Measurements from ENCODE around the gene LIN28B. TPM values are rescaled to one million over a fixed set of nuclear protein-coding genes. Genes with fewer than 3 reads are reported as not detected.
"Not testable (repeated sequence)": the region's sequence is repeated elsewhere in the genome, so short reads cannot be mapped to it uniquely, and the experiment has no call there.

Gene LIN28B
- total and polyA plus RNA-seq, 7 experiments from 2014 or later: not detected

DNA sequence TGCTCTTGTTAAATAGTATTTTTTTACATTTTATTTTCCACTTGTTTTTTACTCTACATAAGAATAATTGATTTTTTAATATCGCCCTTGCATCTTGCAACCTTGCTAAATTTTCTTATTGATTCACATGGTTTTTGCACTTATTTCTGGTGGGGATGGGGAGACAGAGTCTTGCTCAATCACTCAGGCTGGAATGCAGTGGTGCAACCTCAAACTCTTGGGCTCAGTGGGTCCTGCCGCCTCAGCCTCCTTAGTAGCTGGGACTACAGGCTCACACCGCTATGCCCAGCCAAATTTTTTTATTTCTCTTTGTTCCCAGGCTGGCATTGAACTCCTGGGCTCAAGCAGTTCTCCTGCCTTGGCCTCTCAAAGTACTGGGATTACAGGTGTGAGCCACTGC lies 30.3 kb downstream of the LIN28B start:
- Histone ChIP-seq H3K27me3 (ENCODE audit: control insufficient read depth in 2 of 2, insufficient read depth in 2 of 2, low read length in 2 of 2) (no peaks in the 10 kb centered on the region), H3K36me3 (ENCODE audit: control insufficient read depth in 2 of 3, insufficient read depth in 3 of 3, low read length in 3 of 3) (no peaks in the 10 kb centered on the region), H3K4me3 (ENCODE audit: low read length) (no peak overlapping the region), H3K9me3 (ENCODE audit: control insufficient read depth in 2 of 3, low read length in 3 of 3) (no peaks in the 10 kb centered on the region), H3K4me1 (ENCODE audit: control insufficient read depth in 2 of 2, insufficient read depth in 2 of 2, low read length in 2 of 2) (no peaks in the 10 kb centered on the region), H3K27ac (ENCODE audit: low read depth, low read length) (no peak overlapping the region)
- no peak overlapping the region for H3K27ac Mint-ChIP-seq
- no peak overlapping the region for H3K4me3 Mint-ChIP-seq
- H3K36me3 Mint-ChIP-seq: no peaks in the 10 kb centered on the region
- H3K9me3 Mint-ChIP-seq: peaks cover 0 to 2% (median 0%) of the 10 kb centered on the region in 11 donors
- CTCF ChIA-PET: interaction anchor here (0.6 kb wide), 1 partner anchor 31 kb away, joined by 7 read pairs; no protein-coding TSS in a partner anchor
- DNase-seq: no peak
- intact Hi-C loops (cut with micrococcal nuclease): no loop called here
- no peaks in the 10 kb centered on the region for H3K4me1 Mint-ChIP-seq
- no peak for ATAC-seq
- POLR2A ChIA-PET: no interaction called here
- H3K27me3 Mint-ChIP-seq: peaks cover 0 to 6% (median 0%) of the 10 kb centered on the region in 5 donors

DNA sequence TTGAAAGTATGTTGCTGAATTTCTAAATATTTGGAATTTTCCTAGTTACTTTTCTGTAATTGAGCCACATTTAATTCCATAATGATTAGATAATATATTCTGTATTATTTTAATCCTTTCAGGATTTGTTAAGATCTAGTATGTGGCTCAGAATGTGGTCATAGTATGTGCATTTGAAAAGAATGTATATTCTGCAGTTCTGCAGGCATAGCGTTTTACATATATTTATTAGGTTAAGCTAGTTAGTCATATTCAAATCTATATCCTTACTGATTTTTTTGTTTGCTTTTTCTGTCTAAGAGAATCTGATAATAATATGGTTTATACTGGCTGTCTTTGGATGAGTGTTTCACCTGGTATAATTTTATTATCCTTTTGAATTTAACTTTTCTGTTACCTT lies 33.2 kb downstream of the LIN28B start:
- ChIA-PET POLR2A (no interaction called here), CTCF (interaction anchor here (0.6 kb wide), 1 partner anchor 204 kb away, joined by 5 read pairs; no protein-coding TSS in a partner anchor)
- no peaks in the 10 kb centered on the region for H3K27me3 ChIP-seq (ENCODE audit: control insufficient read depth in 2 of 2, insufficient read depth in 2 of 2, low read length in 2 of 2)
- H3K27ac ChIP-seq (ENCODE audit: low read depth, low read length): no peak overlapping the region
- DNase-seq (no peak), ATAC-seq (no peak)
- intact Hi-C loops (cut with micrococcal nuclease): no loop called here
- no peaks in the 10 kb centered on the region for H3K4me1 Mint-ChIP-seq
- no peak overlapping the region for H3K4me3 Mint-ChIP-seq
- peaks cover 0 to 5% (median 0%) of the 10 kb centered on the region in 5 donors for H3K27me3 Mint-ChIP-seq
- no peaks in the 10 kb centered on the region for H3K4me1 ChIP-seq (ENCODE audit: control insufficient read depth in 2 of 2, insufficient read depth in 2 of 2, low read length in 2 of 2)
- H3K36me3 Mint-ChIP-seq: no peaks in the 10 kb centered on the region
- H3K27ac Mint-ChIP-seq: no peak overlapping the region
- no peaks in the 10 kb centered on the region for H3K36me3 ChIP-seq (ENCODE audit: control insufficient read depth in 2 of 3, insufficient read depth in 3 of 3, low read length in 3 of 3)
- no peaks in the 10 kb centered on the region for H3K9me3 ChIP-seq (ENCODE audit: control insufficient read depth in 2 of 3, low read length in 3 of 3)
- no peak overlapping the region for H3K4me3 ChIP-seq (ENCODE audit: low read length)
- H3K9me3 Mint-ChIP-seq: peaks cover 0 to 5% (median 0%) of the 10 kb centered on the region in 11 donors

DNA sequence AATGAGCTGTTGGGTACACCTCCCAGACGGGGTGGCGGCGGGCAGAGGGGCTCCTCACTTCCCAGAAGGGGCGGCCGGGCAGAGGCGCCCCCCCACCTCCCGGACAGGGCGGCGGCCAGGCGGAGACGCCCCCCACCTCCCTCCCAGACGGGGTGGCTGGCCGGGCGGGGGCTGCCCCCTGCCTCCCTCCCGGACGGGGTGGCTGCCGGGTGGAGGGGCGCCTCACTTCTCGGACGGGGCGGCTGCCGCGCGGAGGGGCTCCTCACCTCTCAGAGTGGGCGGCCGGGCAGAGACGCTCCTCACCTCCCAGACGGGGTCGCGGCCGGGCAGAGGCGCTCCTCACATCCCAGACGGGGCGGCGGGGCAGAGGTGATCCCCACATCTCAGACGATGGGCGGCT lies 34.2 kb downstream of the LIN28B start:
- H3K9me3 ChIP-seq (ENCODE audit: control insufficient read depth in 2 of 3, low read length in 3 of 3); POLR2A ChIA-PET; H3K27me3 ChIP-seq (ENCODE audit: control insufficient read depth in 2 of 2, insufficient read depth in 2 of 2, low read length in 2 of 2); H3K4me3 ChIP-seq (ENCODE audit: low read length); H3K4me1 ChIP-seq (ENCODE audit: control insufficient read depth in 2 of 2, insufficient read depth in 2 of 2, low read length in 2 of 2); H3K36me3 ChIP-seq (ENCODE audit: control insufficient read depth in 2 of 3, insufficient read depth in 3 of 3, low read length in 3 of 3); H3K27ac ChIP-seq (ENCODE audit: low read depth, low read length); ATAC-seq; intact Hi-C loops (cut with micrococcal nuclease); H3K4me1 Mint-ChIP-seq; H3K36me3 Mint-ChIP-seq; H3K27ac Mint-ChIP-seq; DNase-seq; H3K4me3 Mint-ChIP-seq; CTCF ChIA-PET; H3K27me3 Mint-ChIP-seq; H3K9me3 Mint-ChIP-seq: not testable (repeated sequence)

DNA sequence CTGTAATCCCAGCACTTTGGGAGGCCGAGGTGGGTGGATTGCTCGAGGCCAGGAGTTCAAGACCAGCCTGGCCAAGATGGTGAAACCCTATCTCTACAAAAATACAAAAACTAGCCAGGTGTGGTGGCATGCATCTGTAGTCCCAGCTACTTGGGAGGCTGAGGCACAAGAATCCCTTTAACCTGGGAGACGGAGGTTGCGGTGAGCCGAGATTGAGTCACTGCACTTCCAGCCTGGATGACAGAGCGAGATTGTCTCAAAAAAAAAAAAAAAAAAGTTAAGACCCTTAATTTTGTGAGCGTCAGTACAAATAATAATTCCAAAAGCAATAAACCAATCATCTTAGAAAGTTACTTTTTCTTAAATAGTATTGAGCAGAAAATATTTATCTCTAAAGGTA lies 36.7 kb downstream of the LIN28B start:
- H3K4me1 Mint-ChIP-seq; DNase-seq; H3K36me3 ChIP-seq (ENCODE audit: control insufficient read depth in 2 of 3, insufficient read depth in 3 of 3, low read length in 3 of 3); H3K4me3 Mint-ChIP-seq; H3K9me3 ChIP-seq (ENCODE audit: control insufficient read depth in 2 of 3, low read length in 3 of 3); POLR2A ChIA-PET; H3K27ac Mint-ChIP-seq; H3K4me1 ChIP-seq (ENCODE audit: control insufficient read depth in 2 of 2, insufficient read depth in 2 of 2, low read length in 2 of 2); ATAC-seq; H3K27me3 ChIP-seq (ENCODE audit: control insufficient read depth in 2 of 2, insufficient read depth in 2 of 2, low read length in 2 of 2); H3K36me3 Mint-ChIP-seq; H3K27me3 Mint-ChIP-seq; H3K4me3 ChIP-seq (ENCODE audit: low read length); CTCF ChIA-PET; H3K27ac ChIP-seq (ENCODE audit: low read depth, low read length); intact Hi-C loops (cut with micrococcal nuclease); H3K9me3 Mint-ChIP-seq: not testable (repeated sequence)

DNA sequence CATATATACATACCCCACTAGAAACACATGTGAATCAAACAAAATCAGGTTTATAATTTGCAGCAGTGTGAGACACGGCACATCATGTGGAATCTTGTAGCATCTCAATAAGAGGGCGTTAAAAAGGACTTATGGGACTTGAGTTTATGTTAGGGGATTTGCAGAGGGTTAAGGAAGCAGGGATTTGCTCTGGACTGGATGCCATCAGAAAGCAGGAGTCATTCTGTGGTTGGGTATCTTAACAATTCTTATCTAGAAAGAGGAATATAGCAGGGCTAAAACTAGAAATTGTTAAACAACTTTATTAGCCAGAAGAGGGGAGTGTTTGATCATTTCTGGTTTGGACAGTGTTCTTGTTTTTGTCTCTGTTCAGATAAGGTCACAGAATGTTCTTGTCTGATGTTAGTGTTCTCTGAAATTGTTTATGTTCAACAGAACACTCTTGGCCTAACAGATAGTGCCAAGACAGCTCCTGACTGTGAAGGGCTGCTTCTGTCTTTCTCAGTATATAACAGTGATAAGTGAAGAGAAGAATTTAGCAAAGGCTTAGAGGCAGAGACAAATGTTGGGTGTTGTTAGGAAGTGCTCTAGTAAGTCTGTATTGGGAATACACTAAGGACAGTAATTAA lies 39.2 kb downstream of the LIN28B start:
- intact Hi-C loops (cut with micrococcal nuclease): no loop called here
- ATAC-seq (no peak), DNase-seq (no peak)
- Histone ChIP-seq H3K27ac (ENCODE audit: low read depth, low read length) (no peak overlapping the region), H3K4me1 (ENCODE audit: control insufficient read depth in 2 of 2, insufficient read depth in 2 of 2, low read length in 2 of 2) (no peaks in the 10 kb centered on the region), H3K4me3 (ENCODE audit: low read length) (no peak overlapping the region), H3K36me3 (ENCODE audit: control insufficient read depth in 2 of 3, insufficient read depth in 3 of 3, low read length in 3 of 3) (no peaks in the 10 kb centered on the region), H3K27me3 (ENCODE audit: control insufficient read depth in 2 of 2, insufficient read depth in 2 of 2, low read length in 2 of 2) (no peaks in the 10 kb centered on the region), H3K9me3 (ENCODE audit: control insufficient read depth in 2 of 3, low read length in 3 of 3) (no peaks in the 10 kb centered on the region)
- Mint-ChIP-seq H3K27ac (no peak overlapping the region), H3K9me3 (peaks cover 0 to 5% (median 0%) of the 10 kb centered on the region in 11 donors), H3K36me3 (no peaks in the 10 kb centered on the region), H3K4me1 (no peaks in the 10 kb centered on the region), H3K4me3 (no peak overlapping the region), H3K27me3 (peaks cover 0 to 1% (median under 1%) of the 10 kb centered on the region in 5 donors)
- POLR2A ChIA-PET: no interaction called here
- CTCF ChIA-PET: interaction anchor here (0.8 kb wide), 1 partner anchor 103 kb away, joined by 4 read pairs; no protein-coding TSS in a partner anchor

DNA sequence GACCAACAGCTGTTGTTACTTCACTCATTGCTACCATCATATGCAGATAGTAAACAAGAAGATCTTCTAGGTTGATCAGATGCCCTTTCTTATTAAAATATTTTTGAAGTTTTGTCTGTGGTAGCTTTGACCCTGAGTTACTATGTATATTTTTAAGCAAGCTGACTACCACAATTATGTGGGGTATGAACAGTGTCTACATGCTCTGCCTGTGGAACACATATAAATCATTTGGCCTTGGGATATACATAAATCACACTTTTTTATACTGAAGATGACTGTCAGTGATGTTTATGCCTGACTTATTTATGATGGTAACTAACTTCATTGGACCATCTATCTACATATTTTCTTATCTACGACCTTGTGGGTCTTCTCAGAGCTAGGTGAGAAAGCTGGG lies 44.2 kb downstream of the LIN28B start:
- ChIA-PET POLR2A (no interaction called here), CTCF (interaction anchor here (0.6 kb wide), 1 partner anchor 314 kb away, joined by 3 read pairs; no protein-coding TSS in a partner anchor)
- H3K4me3 ChIP-seq (ENCODE audit: low read length): no peak overlapping the region
- no peak overlapping the region for H3K4me3 Mint-ChIP-seq
- H3K27me3 ChIP-seq (ENCODE audit: control insufficient read depth in 2 of 2, insufficient read depth in 2 of 2, low read length in 2 of 2): no peaks in the 10 kb centered on the region
- DNase-seq: no peak
- no peaks in the 10 kb centered on the region for H3K36me3 ChIP-seq (ENCODE audit: control insufficient read depth in 2 of 3, insufficient read depth in 3 of 3, low read length in 3 of 3)
- H3K27ac ChIP-seq (ENCODE audit: low read depth, low read length): no peak overlapping the region
- H3K9me3 Mint-ChIP-seq: peaks cover 0 to 2% (median 0%) of the 10 kb centered on the region in 11 donors
- H3K27me3 Mint-ChIP-seq: peaks cover 6 to 24% (median 11%) of the 10 kb centered on the region in 5 donors
- H3K9me3 ChIP-seq (ENCODE audit: control insufficient read depth in 2 of 3, low read length in 3 of 3): no peaks in the 10 kb centered on the region
- peaks cover 0 to 2% (median 0%) of the 10 kb centered on the region in 7 donors for H3K4me1 Mint-ChIP-seq
- ATAC-seq: no peak
- intact Hi-C loops (cut with micrococcal nuclease): no loop called here
- H3K4me1 ChIP-seq (ENCODE audit: control insufficient read depth in 2 of 2, insufficient read depth in 2 of 2, low read length in 2 of 2): no peaks in the 10 kb centered on the region
- H3K36me3 Mint-ChIP-seq: no peaks in the 10 kb centered on the region
- H3K27ac Mint-ChIP-seq: no peak overlapping the region

DNA sequence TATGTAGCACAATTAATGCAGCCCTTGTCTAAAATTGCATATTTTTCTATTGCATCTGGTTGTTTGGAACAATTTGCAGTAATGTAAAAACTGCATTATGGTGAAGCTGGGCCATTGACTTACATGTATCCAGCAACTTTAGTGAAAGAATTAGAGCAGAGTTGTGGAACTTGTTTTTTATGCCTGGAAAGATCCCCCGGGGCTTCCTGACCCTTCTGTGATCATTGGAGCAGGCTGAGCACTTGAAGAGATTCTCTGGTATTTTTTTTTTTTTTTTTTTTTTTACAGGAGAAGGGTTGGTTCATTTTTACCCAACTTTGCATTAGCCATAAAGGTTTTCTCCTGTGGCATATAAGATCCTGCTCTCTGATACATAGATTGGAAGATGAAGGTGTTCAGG lies 45.0 kb downstream of the LIN28B start:
- H3K27me3 Mint-ChIP-seq: peaks cover 6 to 24% (median 11%) of the 10 kb centered on the region in 5 donors
- peaks cover 0 to 2% (median 0%) of the 10 kb centered on the region in 7 donors for H3K4me1 Mint-ChIP-seq
- Histone ChIP-seq H3K4me1 (ENCODE audit: control insufficient read depth in 2 of 2, insufficient read depth in 2 of 2, low read length in 2 of 2) (no peaks in the 10 kb centered on the region), H3K36me3 (ENCODE audit: control insufficient read depth in 2 of 3, insufficient read depth in 3 of 3, low read length in 3 of 3) (no peaks in the 10 kb centered on the region), H3K27ac (ENCODE audit: low read depth, low read length) (no peak overlapping the region), H3K9me3 (ENCODE audit: control insufficient read depth in 2 of 3, low read length in 3 of 3) (no peaks in the 10 kb centered on the region), H3K4me3 (ENCODE audit: low read length) (no peak overlapping the region), H3K27me3 (ENCODE audit: control insufficient read depth in 2 of 2, insufficient read depth in 2 of 2, low read length in 2 of 2) (no peaks in the 10 kb centered on the region)
- POLR2A ChIA-PET: interaction anchor here (0.6 kb wide), 1 partner anchor 62 kb away, joined by 3 read pairs; no protein-coding TSS in a partner anchor
- intact Hi-C loops (cut with micrococcal nuclease): no loop called here
- H3K4me3 Mint-ChIP-seq: no peak overlapping the region
- H3K36me3 Mint-ChIP-seq: no peaks in the 10 kb centered on the region
- H3K9me3 Mint-ChIP-seq: peaks cover 0 to 2% (median 0%) of the 10 kb centered on the region in 11 donors
- no peak overlapping the region for H3K27ac Mint-ChIP-seq
- DNase-seq: no peak
- no peak for ATAC-seq
- CTCF ChIA-PET: no interaction called here
